ENCODE results near the gene RBMS3.
"Not testable (repeated sequence)": the region's sequence is repeated elsewhere in the genome, so short reads cannot be mapped to it uniquely, and the experiment has no call there.

The RBMS3 gene

DNA sequence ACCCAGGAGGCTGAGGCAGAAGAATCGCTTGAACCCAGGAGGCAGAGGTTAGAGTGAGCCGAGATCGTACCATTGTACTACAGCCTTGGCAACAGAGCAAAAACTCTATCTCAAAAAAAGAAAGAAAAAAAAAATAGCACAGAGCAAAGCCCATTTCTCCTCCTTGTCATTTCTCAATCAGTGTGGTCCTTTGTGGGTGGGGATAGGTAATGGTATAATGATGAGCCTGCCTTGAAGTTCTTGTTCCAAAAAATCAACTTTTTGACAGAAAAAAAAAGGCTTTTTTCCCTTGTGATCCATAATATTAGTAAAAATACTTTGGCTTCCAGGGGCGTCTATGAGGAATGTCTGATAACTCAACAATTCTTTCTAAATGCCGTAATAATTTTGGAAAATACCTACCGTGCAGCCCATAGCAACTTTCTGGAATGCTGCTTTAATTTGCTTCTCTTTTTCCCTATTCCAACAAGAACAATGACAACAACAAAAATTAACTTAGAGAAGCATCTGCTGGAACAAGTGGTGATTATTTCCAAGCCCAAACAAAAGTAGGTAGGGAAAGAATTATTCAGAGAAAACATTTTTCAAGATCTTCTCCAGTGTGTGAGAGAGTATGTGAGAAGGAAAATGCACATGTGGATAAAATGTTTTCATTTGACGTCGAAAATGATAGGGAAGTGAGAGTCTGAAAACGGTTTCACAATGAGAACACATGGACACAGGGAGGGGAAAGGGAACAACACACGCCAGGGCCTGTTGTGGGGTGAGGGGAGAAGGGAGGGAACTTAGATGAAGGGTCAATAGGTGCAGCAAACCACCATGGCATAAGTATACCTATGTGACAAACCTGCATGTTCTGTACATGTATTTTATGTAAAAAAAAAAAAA, 337.8 kb downstream of the RBMS3 start:
- peak; percentile 56 for DNase-seq (ENCODE audit: low spot score)

DNA sequence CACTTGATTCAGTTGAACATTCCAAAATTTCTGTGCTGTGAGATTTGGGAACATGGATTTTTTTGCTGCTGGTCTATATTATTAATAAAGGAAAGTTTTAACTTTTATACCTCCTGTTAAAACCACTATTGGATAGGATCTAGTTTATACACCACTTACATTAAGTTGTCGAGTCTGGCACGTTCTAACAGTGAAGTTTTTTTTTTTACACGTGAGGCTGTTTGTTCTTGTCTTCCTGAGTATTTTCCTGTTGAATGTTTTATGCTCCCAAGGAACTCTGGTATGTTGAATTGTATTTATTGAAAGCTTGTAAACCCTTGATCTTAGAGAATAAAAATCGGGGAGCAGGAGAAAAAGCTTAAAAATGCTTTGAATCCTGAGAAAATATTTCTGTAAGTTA, 338.8 kb downstream of the RBMS3 start:
- DNase-seq (ENCODE audit: low spot score): no peak

DNA sequence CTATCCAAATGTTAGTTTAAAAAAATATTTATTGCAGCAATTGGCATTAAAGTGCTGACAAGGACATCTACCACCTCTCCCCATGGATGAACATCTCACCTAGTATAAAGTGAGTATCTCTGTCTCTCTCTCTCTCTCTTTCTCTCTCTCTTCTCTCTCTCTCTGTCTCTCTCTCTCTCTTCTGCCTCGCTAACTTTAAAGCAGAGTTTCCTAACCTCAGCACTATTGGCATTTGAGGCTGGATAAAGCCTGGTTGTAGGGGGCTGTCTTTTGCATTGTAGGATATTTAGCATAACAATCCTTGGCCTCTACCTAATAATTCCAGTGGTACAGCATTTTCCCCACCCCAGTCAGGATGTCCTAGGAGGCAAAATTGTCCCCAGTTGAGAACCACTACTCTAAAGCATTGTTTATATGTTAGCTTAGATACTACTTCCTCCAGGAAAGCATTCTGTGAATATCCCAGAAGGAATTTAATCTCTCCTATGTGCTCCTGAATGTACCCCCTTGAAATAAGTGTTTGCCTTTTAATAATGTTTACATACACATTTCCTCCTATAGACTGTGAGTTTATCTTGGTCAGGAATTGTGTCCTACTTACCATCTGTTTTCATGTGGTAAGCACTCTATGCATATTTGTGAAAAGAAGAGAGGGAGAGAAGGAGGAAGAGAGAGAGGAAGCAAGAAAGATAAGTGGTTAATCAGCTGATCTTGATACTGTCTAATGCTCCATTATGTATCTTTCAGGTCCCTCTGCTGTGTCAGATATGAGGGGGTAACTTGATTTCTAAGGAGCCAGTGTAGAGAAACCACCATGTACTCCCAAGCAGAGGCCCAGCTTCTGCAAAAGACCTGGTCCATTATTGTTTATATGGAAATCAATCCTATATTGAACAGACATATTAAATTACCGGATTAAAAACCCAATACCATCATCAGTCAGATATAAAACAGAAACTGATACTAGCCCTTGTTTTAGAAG, 346.6 kb downstream of the RBMS3 start:
- DNase-seq (ENCODE audit: low spot score): no peak

DNA sequence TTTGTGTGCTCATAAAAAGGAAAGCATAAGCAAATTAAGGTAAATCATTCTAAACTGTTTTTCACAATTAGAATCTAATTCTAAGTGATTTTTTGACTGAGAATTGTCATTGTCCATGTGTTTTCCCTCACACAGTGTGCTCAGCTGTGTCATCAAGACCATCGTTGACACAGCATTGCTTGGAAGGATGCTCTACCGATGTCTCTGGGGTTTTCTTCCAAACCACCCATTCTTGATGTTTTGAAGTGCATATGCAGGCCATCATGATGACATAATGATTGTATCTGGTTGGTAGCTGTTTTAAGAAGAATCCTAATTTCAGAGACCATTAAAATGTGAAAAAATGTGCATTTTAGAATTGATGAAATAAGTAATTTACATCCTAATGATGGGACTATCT, 347.9 kb downstream of the RBMS3 start:
- DNase-seq (ENCODE audit: low spot score): no peak

DNA sequence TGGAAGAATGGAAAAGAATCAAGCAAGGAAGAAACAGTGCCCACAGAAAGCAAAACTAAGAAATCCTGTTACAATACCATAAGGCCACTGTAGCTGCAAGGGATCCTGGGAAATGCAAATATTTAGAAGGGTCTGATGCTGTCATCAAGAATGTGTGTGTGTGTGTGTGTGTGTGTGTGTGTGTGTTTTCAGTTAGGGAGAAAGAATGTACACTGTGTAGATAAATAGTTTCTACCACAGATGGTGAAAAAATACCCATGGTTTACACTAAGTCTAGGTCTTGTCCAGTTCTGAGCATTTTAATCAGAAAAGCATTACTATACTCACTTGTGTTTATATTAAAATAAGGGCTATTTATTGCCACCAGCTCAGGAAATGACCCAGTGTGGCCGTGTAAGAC, 355.0 kb downstream of the RBMS3 start:
- DNase-seq (ENCODE audit: low spot score): no peak

DNA sequence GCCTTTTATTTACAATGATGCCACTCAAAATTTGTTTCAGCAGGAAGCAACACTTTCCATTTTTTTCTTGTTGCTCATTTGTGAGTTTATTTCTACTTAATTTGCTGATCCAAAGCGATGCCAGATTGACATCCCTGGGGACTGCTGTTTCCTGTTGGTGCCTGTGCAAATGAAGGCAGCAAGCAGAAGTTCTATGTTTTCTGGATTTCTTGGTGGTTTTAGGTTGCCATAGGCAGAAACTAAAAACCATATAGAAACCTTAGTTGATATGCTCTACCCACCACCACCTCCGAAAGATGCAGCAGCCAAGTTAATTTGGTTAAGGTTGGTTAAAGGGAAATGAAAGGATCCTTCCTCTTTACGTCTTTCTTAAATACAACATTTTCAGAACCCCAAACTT, 356.2 kb downstream of the RBMS3 start:
- DNase-seq (ENCODE audit: low spot score): no peak

DNA sequence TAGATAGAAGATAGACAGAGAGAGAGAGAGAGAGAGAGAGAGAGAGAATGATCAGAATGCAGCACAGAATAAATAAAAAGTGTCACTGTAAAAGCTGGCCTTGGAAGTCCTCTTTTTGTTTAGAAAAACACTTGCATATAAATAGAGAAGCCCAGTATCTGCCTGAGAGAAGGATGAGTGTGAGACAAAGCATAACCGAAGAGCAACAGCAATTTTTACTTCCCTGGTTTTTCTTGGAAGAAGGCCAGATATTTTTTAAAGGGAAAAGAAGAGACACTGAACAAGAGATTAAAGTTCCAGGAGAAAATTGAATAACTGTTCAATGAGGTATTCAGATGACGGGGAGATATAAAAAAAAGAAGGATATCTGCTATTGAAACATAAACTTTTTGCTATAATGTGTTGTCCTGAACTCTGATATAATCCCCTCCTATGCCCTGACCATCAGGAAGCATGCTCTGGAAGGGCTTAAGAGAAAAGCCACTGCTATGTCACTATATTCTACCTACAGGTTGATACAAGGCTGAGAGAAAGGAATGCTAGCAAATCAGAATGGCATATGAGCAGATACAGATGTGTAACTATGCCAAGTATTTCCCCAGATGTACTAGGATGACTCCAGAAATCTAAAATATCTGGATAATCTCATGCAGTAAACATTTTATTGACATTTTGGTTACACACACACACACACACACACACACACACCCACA, 358.9 kb downstream of the RBMS3 start:
- no peak for DNase-seq (ENCODE audit: low spot score)

DNA sequence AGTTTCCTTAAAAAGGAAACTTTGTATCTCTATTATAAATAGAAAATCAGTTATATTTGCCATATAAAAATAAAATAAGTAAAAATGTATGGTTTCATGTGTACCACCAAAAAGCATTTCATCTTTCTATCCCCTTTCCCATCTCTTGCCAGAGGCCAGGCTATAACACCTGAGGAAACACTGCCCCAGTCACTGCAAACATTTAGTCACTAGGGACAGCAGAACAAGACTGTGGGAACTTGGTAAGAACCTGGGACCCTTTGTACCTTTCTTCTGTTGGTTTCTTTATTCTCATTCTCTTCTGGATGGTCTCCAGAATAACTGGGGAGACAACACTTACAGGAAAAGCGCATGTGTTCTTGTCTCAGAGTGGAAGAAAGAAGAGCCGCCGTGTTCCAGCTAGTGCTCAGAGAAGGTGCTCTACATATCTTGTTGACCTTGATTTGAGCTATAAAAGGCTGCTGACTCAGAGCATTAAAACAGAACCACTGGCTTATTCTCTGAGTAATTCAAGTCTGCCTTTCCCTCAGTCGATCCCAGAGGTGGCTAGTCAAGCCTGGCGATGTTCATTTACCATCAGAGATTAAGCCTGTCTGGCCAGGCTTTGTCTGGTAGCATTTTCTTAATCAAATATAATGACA, 361.6 kb downstream of the RBMS3 start:
- no peak for DNase-seq (ENCODE audit: low spot score)

DNA sequence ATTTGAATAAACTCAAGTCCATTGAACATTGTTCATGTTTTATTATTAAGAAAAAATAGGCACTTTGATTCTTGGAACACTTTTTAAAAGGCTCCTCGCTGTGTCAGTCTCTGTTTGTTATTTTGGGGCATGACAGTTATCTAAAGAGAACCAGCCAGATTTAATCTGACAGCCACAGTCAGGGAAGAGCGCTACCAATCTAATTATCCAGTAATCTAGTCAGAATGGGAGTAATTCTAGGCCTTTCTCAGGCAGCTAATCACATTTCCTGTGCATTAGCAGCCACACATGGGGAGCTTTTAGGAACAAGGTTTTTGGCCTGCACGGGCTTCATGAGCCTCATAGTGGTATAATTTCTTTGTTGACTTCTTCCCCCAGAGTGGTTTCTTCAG, 362.2 kb downstream of the RBMS3 start:
- no peak for DNase-seq (ENCODE audit: low spot score)

DNA sequence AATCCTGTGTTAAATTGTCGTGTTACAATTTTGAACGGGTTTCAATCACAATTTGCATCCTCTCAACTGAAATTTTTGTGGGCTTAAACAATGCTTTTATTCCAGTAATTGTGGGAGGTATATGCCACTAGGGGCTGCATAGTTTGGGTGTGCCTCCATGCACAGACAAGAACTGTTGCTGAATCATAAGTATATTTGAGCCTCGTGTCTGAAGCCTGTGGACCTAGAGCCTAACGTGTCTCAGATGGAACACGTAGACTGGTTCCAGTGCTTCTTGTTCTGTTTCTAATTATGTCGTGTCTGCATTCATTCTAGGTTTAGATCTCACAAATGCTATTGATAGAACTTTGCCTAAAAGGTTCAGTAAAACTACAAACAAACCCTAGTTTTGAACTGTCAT, 363.4 kb downstream of the RBMS3 start:
- DNase-seq (ENCODE audit: low spot score): no peak

DNA sequence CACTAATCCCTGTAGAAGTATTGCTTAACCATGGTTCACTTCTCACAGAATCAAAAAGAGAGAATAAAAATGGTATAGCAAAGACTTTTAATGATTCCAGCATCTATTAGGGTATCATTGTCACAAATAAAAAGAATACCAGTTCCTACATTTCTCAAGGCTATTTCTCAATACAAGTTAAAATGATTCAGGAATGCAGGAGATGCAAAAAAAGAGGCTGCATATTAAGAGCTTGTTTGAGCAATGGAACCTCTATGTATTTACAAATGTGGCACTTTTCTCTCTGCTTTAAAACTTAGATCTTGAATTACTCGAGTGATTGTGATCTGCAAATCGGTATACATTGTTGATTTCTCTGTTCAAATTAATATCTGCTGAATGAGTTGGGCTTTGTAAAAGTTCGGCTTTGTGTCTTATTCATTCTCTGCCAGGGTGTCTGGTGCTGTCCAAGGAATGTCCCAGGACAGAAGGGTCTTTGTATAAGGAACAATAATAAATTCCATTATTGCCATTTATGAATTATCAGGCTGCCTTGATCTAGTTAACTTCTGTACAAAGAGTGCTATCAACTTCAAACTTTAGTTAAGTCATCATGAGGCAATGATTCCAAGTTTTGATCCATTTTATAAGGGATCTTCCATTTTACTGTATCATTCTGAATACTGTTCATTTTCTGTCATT, 364.2 kb downstream of the RBMS3 start:
- no peak for DNase-seq (ENCODE audit: low spot score)

DNA sequence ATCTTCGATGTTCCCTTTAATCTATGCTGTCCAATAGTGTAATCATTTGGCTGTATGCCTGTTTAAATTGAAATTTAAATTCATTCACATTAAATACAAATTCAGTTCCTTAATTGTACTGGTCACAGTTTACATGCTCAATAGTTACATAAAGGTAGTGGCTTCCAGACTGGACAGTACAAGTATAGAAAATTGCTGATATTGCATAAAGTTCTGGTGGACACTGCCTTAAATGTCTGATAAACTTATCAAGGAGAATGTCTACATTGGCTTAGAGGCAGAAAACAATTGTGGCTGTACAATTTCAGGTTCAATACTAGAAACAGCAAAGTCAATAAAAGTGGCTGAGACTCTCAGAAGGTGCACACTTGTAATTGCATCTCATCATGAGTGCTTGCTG, 365.2 kb downstream of the RBMS3 start:
- no peak for DNase-seq (ENCODE audit: low spot score)

DNA sequence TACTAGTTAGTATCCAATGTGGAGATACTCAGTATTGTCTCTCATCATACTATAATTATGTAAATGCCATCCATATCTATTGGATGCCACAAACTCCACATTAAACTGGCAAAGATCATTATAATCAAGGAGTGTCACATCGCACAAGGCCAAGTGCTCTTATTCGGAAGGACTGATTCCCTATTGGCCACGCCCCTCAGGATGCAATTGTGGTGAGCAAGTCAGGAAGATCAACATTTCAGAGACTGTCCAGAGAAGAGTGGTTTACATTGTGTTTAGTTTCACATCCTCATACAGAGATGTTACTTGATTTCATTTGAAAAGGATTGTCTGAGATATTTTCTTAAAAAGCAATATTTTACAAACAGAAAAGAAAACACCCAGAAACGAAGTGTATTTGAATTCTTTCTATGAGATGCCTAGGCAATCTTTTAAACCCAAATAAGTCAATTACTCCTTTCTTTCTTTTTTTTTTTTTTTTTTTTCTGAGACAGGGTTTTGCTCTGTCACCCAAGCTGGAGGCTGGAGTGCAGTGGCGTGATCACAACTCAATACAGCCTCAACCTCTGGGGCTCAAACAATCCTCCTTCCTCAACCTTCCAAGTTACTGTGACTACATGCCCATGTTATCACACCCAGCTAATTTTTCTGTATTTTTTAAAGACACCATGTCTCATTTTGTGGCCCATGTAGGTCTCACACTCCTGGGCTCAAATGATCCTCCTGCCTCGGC, 369.1 kb downstream of the RBMS3 start:
- peak; percentile 68 for DNase-seq (ENCODE audit: low spot score)

DNA sequence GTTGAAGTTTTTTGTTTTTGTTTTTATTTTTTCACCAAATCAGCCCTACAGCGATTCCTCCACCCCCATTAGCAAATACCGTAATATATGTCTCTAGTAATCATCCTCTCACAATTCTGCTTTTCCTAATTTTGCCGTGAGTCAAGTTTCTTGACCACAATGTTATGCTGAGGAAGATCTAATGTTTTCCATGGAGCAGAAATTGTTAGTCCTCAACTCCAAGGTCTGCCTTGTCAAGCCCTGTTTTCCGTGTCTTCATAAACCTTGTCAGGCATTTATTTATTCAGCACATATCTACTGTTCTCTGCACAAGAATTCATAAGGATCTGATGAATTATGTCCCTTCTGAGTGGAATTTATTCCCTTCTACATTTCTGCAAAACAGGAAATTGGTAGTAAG, 372.8 kb downstream of the RBMS3 start:
- DNase-seq (ENCODE audit: low spot score): no peak

DNA sequence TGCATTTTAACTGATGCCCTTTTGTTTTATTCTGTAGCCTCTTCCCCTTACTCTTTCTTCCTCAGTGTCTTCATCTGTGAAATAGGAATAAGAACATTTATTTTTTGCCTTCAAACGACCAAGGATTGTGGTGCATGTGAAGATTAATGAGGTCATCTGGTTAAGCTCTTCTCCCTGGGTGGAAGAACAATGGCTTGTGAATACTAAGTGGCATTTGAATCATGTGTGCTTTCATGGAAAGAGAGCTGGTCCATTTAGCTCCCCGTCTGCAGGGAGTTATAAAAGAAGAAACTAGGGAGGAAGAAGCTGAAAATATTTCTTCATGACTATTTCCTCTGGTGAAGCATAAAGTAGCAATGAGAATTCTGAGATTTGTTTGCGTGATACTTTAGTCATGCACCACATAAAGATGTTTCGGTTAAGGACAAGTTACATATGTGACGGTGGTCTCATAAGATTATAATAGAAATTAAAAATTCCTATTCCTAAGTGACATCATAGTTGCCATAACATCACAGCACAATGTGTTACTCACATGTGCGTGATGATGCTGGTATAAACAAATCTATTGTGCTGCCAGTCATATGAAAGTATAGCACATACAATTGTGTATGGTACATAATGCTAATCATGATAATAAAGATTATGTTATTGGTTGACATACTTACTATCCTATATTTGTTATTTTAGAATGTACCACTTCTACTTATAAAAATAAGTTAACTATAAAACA, 374.3 kb downstream of the RBMS3 start:
- DNase-seq (ENCODE audit: low spot score): no peak

DNA sequence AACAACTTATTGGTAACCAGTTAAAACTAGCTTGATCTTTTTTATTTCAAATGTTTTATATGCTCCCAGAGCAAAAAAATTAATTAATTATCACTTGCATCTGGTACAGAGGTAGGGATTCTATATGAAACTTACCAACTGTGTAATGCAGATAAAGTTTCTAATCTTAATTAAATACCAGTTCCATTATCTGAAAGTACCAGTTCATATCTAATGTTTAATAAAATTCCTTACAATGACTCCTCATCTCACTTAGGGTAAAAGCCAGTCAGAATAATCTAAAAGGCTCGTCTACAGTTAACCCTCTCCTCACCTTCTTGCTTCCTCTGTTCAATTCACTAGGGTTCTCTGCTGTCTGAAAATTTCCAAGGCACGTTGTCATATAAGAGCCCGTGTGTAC, 384.8 kb downstream of the RBMS3 start:
- no peak for DNase-seq (ENCODE audit: low spot score)

DNA sequence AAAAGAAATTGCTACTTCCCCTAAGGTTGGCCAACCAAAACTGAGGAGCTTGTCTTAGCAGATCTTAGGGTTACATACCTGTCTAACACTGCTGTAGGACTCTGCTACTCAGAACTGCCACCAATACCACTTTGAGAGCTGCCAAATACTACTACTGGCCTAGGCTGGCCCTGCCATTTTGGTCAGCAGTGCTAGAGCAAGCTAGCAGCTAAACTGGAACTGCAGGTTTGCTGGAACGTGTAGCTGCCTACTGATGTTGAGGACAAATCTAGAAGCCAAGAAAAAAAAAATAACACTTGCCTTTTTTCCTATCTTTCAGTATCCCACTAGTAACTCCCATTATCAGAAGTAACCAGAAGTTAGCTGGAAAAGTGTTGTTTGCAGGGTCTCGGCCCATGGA, 387.4 kb downstream of the RBMS3 start:
- DNase-seq (ENCODE audit: low spot score): no peak

DNA sequence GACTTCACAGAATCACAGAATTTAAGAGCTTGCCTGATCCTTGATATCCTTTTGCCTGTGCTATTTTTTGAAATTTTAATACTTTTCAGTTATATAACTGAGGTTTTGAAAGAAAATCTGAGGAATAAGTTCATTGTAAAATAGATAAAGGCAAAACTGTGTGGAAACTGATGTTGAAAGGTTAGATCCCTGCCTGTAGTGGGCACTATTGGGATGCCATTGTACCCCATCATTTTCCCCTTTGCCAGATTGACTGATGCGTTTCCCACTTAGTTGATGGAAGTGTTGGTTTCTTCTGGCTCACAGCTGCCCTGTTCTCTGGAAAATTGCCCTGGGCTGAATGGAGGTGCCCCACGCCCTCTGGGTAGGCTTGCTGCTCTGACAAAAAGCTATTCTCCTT, 387.9 kb downstream of the RBMS3 start:
- no peak for DNase-seq (ENCODE audit: low spot score)

DNA sequence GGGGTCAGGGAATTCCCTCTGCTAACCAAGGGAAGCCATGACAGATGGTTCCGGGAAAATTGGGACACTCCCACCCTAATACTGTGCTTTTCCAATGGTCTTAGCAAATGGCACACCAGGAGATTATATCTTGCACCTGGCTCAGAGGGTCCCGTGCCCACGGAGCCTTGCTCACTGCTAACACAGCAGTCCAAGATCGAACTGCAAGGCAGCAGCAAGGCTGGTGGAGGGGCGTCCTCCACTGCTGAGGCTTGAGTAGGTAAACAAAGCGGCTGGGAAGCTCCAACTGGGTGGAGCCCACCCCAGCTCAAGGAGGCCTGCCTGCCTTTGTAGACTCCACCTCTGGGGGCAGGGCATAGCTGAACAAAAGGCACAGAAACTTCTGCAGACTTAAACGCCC, 389.6 kb downstream of the RBMS3 start:
- DNase-seq (ENCODE audit: low spot score): not testable (repeated sequence)

DNA sequence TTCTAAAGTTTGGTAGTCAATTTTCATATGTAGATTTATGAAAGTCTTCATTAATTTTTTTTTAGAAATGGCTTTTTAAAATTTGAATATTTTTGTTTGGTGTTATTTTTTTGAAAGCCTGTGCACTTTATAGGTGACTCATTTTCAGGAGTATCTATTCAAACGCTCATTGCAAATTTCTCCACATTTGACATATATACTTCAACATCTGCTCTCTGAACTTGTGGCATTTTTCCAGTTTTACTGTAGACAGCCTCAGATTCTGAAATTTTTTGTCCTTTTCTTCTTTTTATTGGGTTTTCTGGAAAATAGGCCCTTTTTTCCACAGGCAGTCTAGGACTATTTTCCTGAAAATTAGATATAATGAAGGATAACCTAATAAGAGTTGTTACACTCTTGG, 396.6 kb downstream of the RBMS3 start:
- no peak for DNase-seq (ENCODE audit: low spot score)

All from Ammon's horn (tissue), 1 donor.